HEK293T (cell line): ENCODE measurements around the gene TRIM2.

ENCODE experiments used
- BHLHE40 ChIP-seq: fragments of 450-650 bp; IDR thresholded peaks from 2 replicates; pipeline ENCODE4 v1.6.1; 2016; ENCODE audit warnings: mild to moderate bottlenecking, moderate library complexity, borderline replicate concordance
- FOXM1 ChIP-seq: fragments of 450-650 bp; IDR thresholded peaks from 2 replicates; pipeline ENCODE4 v1.6.1; 2017; ENCODE audit warnings: mild to moderate bottlenecking, borderline replicate concordance
- L3MBTL2 ChIP-seq: fragments of 450-650 bp; conservative IDR thresholded peaks from 2 replicates; pipeline ENCODE4 v1.6.1; 2016; ENCODE audit warnings: mild to moderate bottlenecking
- LEF1 ChIP-seq: fragments of 450-650 bp; IDR thresholded peaks from 2 replicates; pipeline ENCODE4 v1.6.1; 2017; ENCODE audit warnings: mild to moderate bottlenecking, borderline replicate concordance
- SP1 ChIP-seq: fragments of 450-650 bp; IDR thresholded peaks from 2 replicates; pipeline ENCODE4 v1.6.1; 2017
- SUZ12 ChIP-seq: fragments of 450-650 bp; IDR thresholded peaks from 2 replicates; pipeline ENCODE4 v1.6.1; 2016; ENCODE audit warnings: mild to moderate bottlenecking
- TARDBP ChIP-seq: fragments of 450-650 bp; IDR thresholded peaks from 2 replicates; pipeline ENCODE4 v1.6.1; 2016
- ZNF384 ChIP-seq: fragments of 450-650 bp; IDR thresholded peaks from 2 replicates; pipeline ENCODE4 v1.6.1; 2016

- TF ChIP-seq SP1 (no peak), TARDBP (no peak), FOXM1 (no peak), LEF1 (no peak), BHLHE40 (no peak), L3MBTL2 (no peak), ZNF384 (no peak), SUZ12 (no peak)
Observed at GRCh38 chr4:153348006-153348405, 143.8 kb downstream of the TRIM2 start.
